ENCODE results near the gene SSPN.

Gene SSPN

GRCh38 chr12:26266881-26267280 lies 71.5 kb downstream of the SSPN start:
- H3K4me3 ChIP-seq (ENCODE audit: low read depth, low read length), result no peak overlapping the region
- no peak for DNase-seq (ENCODE audit: low read depth)
- no peak for TF ChIP-seq CTCF (IDR thresholded peaks at IDR 0.05; ENCODE audit: insufficient read depth, low read depth, low read length, missing control alignments)

GRCh38 chr12:26268841-26269561 lies 73.6 kb downstream of the SSPN start:
- no peak overlapping the region for H3K4me3 ChIP-seq (ENCODE audit: low read depth, low read length)
- TF ChIP-seq CTCF (IDR thresholded peaks at IDR 0.05; ENCODE audit: insufficient read depth, low read depth, low read length, missing control alignments), result no peak
- DNase-seq (ENCODE audit: low read depth), result no peak

GRCh38 chr12:26269562-26270284 lies 74.3 kb downstream of the SSPN start:
- DNase-seq (ENCODE audit: low read depth), result no peak
- no peak overlapping the region for H3K4me3 ChIP-seq (ENCODE audit: low read depth, low read length)
- no peak for TF ChIP-seq CTCF (IDR thresholded peaks at IDR 0.05; ENCODE audit: insufficient read depth, low read depth, low read length, missing control alignments)

- DNase-seq (ENCODE audit: low read depth), result no peak
- TF ChIP-seq CTCF (IDR thresholded peaks at IDR 0.05; ENCODE audit: insufficient read depth, low read depth, low read length, missing control alignments), result no peak
Measured at GRCh38 chr12:26271024-26271423, 75.7 kb downstream of the SSPN start.

GRCh38 chr12:26271889-26272492 lies 76.6 kb downstream of the SSPN start:
- DNase-seq (ENCODE audit: low read depth), result peak; percentile 84
- H3K4me3 ChIP-seq (ENCODE audit: low read depth, low read length), result no peak overlapping the region
- TF ChIP-seq CTCF (IDR thresholded peaks at IDR 0.05; ENCODE audit: insufficient read depth, low read depth, low read length, missing control alignments), result no peak

More at GRCh38 chr12:26271024-26271423, 75.7 kb downstream of the SSPN start:
- H3K4me3 ChIP-seq (ENCODE audit: low read depth, low read length), result no peak overlapping the region

- no peak overlapping the region for H3K4me3 ChIP-seq (ENCODE audit: low read depth, low read length)
- TF ChIP-seq CTCF (IDR thresholded peaks at IDR 0.05; ENCODE audit: insufficient read depth, low read depth, low read length, missing control alignments), result no peak
- DNase-seq (ENCODE audit: low read depth), result no peak
Measured at GRCh38 chr12:26272851-26273250, 77.5 kb downstream of the SSPN start.

All from GM12865 (cell line).